AG08395 (cell line): Measurements from ENCODE around the gene ELOB.
A peak's percentile ranks its signal among the peaks of the same experiment; 100 is the strongest.

Source experiments
- DNase-seq: peaks from one replicate; pipeline ENCODE4 v3.0.0; 2012; ENCODE audit warnings: mixed read lengths, low spot score

Gene ELOB

GRCh38 chr16:2782583-2783351 is 5.7 kb upstream of the ELOB start:
- no peak for DNase-seq

DNA sequence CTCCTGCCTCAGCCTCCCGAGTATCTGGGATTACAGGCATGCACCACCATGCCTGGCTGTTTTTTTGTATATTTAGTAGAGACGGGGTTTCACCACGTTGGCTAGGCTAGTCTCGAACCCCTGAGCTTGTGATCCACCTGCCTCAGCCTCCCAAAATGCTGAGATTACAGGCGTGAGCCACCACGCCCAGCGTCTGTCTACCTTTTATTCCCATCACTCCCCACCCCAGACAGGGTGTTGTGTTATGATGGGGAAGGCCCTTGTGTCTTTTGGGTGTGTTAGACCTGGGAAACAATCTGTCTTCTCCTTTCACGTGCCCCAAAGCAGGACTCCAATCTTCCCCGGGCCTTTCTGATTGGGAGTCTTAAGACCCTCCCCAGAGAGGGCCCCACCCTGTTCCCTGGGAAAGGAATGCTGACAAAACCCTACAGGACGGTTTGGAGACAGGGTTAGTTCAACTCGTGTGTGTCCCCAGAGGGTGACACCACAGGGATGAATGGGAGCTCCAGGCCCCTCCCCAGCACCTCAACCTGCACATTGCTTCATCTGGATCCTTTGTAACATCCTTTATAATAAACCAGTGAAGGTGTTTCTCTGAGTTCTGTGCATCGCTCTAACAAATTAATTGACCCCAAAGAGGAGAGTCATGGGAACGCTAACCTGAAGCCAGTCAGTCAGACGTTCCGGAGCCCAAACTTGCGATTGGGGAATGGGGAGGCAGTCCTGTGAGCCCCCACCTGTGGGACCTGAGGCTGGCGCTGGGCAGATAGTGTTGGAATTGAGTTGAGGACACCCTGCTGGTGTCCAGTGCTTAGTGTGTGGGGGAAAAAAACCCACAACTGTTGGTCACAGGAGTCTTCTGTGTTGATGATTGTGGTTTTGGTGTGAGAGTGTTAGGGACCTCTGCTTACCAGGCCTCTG is 3.2 kb upstream of the ELOB start:
- no peak for DNase-seq

GRCh38 chr16:2779151-2779920 is 2.3 kb upstream of the ELOB start:
- no peak for DNase-seq

- DNase-seq = no peak
These were observed 1.5 kb upstream of the ELOB start for GRCh38 chr16:2778630-2778958.

DNA sequence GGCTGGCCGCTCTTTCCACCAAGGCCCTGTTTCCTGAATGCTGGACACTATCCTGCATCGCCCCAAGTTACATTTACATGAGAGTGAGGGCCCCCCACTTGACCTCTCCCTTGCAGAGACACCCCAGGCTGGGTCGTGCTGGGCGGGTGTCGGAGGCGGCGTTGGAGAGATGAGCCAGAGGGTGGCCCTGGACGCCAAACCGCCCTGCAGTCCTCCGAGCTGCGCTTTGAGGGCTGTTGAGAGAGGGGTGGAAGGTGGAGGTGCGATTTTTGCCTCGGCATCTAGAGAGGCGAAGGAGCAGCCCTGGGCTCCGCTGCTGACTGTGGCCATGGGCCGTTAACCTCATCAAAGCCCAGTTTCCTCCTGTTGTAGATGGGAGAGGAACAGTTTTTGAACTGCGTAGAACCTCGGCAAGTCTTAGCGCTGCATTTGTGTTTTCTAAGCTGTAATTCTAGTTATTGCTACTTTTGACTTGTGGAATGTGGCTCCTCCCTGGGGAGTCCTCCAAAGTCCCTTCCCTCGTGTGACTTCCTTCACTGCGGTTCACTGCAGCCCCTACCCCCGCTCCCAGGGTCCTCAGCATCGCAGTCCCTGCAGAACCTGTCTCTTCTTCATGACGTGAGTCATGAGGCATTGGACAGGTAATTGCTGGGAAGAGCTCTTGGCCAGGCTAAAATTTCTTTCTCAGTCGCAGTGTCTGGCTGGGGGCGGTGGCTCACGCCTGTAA is 986 bp upstream of the ELOB start:
- no peak for DNase-seq

DNA sequence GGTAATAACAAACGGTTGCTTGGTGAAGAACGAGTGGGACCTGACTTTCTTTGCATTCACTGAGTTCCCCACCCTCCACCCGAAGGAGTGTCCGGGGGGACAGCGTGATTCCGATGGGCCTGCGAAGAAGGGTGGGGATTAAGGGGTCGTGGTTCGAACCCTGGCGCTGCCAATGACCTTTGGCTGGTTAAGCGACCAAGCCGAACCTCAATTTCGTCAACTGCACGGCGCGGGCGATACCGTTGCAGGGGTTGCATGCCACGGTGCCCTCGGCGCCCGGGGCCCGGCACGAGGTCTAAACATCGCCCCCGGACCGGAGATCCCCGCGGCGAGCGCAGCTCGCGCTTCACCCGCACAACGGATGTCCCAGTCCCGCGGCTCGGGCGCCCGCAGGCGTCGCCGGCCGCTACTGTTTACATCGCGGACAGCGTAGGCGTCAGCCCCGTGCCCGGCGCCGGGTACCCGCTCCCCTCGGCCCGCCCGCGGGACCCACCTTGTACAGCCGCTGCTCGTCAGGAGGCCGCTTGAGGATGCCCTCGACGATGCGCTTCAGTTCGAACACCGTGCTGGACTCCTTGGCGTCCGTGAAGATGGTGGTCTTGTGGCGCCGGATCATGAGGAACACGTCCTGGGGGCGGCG is 460 bp downstream of the ELOB start:
- DNase-seq = no peak

DNA sequence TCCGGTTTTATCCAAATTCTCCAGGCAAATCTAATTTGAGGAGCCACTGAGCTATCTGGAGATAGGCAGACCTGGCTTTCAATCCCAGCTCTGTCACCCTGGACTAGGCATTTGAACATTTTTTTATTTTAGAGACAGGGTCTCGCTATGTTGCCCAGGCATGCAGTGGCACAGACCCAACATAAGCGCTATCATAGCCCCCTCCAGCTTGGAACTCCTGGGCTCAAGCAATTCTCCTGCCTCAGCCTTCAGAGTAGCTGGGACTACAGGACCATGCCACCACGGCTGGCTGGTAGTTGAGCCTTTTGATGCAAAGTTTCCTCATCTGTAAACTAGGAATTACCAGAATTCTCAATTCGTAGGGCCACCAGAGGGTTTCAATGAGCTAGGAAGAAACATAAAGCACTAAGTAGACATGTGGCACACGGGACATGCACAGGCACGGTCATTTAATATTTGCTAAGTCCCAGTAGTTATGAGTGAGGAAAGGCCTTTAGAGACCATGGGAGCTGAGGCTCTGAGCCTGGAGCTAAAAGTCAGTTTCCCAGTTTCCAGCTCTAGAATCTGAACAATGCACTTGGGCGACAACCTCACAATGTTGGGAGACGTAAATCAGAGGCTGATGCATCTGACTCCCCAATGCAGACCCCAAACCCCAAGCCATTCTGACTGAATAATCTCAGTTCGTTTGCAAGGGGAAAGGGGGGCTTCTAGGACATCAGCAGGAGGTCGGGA is 1.1 kb downstream of the ELOB start:
- no peak for DNase-seq

- no peak for DNase-seq
These were observed 1.9 kb downstream of the ELOB start for GRCh38 chr16:2775131-2775716.

- DNase-seq = no peak
These were observed 2.8 kb downstream of the ELOB start for GRCh38 chr16:2774161-2774891.

DNA sequence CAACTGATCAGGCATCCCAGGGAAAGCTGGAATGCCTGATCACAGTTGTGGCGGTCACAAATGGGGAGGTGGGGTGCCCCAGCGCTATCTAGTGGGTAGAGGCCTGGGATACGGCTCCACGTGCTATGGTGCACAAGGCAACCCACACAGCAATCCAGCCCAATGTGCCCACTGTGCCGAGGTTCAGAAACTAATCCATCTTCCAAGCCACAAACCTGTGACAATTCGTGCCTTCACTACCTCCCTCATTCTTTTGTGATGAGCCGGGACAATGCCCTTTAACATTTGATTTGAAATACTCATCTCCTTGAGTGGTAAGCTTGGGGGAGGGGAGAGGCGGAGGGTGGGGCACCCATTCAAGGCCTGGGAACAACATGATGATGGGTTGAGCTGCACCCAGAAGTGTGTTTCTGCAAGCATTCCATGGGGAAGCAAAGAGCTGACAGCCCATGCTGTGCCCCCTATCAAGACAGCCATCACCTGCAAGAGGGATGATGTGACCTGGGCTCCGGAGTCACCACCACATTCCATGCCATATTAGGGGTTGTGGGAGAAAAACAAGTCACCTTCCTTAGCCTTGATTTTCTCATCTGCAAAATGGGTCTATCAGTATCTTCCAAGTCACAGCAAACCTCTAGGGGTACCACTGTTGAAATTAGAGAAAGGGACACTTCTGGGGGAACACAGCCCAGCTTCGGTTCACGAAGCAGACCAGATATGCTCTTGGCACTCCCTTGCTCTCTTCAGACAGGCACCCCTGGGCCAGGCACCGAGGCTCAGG is 3.7 kb downstream of the ELOB start:
- DNase-seq = no peak

DNA sequence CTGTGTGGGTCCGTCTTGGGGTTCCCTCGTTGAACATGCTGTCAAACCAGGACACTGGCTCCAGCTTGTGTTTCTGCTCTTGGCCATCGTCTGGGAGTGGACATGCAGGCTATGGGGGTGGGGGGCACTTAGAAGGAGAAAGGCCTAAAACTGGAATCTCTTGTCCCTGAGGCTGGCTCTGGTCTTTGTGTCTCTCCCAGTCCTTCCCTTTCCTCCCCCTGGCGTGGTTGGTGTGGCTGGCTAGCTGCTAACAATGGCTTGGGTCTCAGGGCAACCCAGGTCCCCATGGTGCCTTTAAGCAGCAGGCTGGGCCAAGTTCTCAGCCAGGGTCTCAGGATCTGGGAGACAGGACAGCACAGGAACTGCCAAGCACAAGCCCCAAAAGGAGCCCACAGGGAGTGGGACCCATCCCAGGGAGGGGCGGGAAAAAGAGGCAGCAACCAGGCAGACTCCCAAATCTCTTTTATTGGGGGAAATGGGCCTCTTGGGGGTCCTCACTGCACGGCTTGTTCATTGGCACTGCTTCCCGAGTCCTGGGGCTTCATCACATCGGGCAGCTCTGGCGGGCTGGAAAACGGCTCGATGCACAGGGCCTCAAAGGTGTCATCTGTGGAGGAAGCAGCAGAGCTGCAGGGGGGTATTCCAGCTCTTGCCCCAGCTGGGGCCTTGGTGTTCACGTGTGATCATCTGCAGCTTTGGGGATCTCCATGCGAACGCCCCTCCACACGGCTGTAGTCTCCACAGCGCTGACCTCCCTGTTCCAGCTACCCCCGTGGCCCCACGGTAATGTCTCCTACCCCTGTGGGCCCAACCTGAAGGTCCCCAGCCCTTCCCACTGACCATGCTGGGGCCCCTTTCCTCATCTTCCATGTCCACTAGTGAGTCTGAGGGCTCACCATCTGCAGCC is 5.3 kb downstream of the ELOB start:
- no peak for DNase-seq

DNA sequence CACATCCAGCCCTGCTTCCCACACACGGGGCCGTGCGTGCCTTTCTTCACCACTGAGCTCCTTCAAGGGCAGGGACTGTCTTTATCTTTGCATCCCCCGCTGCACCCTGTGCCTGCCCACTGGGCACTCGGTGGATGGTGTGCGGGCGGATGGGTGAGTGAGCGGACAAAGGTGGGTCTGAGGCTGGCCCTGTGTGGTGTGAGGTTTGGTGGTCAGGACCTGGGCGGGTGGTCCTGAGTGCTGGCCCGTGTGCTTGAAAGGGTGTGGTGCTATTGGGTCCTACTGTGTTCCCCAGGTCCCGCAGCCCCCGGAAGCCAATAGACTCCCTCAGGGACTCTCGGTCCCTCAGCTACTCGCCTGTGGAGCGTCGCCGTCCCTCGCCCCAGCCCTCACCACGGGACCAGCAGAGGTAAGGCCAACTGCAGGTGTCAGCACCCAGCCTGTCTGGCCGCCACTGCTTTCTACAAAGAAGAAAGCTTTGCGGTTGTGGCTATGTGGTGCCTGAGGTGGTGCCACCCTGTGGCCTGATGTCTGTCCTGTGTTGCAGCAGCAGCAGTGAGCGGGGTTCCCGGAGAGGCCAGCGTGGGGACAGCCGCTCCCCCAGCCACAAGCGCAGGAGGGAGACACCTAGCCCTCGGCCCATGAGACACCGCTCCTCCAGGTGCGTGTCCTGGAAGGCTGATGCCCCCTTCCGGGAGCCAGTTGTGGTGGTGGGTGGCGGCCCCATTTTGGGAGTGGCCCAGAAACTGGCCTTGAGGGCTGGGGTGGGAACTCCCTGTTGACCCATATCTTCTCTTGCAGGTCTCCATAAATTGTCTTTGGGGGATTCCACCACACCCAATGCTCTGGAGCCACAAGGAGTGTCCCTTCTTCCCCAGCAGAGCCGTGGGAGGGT is 6.8 kb downstream of the ELOB start:
- DNase-seq = no peak

GRCh38 chr16:2769675-2770056 is 7.4 kb downstream of the ELOB start:
- DNase-seq = peak; percentile 32

DNA sequence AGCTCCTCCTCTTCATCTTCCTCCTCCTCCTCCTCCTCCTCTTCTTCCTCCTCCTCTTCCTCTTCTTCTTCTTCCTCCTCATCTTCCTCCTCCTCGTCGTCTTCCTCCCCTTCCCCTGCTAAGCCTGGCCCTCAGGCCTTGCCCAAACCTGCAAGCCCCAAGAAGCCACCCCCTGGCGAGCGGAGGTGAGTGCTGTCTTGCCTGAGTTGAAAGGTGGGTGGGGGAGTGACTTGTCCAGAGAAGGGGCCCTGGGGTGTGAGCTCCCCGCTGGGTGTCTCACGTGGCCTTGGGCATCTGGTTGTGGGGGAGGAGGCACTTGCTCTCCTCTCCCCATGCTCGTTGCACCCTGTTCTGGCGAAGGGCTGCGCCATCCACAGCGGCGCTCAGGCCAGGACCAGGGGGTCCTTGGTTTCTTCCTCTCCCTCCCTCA is 8.0 kb downstream of the ELOB start:
- DNase-seq = no peak

- no peak for DNase-seq
These were observed 8.5 kb downstream of the ELOB start for GRCh38 chr16:2768403-2769089.

GRCh38 chr16:2767891-2768290 is 9.2 kb downstream of the ELOB start:
- no peak for DNase-seq
